ENCODE data around the gene PGA3. TPM values are rescaled to one million over a fixed set of nuclear protein-coding genes. Genes with fewer than 3 reads are reported as not detected.

PGA3 gene
- total RNA-seq, 1 experiment from 2014 or later, result not detected

- Histone ChIP-seq H3K79me2 (ENCODE audit: insufficient read depth, low read length) (no peaks in the 10 kb centered on the region), H3K36me3 (ENCODE audit: control insufficient read depth in 1 of 2, insufficient read depth in 2 of 2, low read length in 2 of 2) (no peaks in the 10 kb centered on the region), H3K9me2 (ENCODE audit: insufficient read depth) (no peaks in the 10 kb centered on the region), H3K9ac (ENCODE audit: low read length) (no peak overlapping the region), H3K4me3 (replicated peaks in 1 of 2; ENCODE audit: low read depth in 1 of 2, low read length in 2 of 2) (no peak overlapping the region), H3K4me2 (ENCODE audit: low read length) (no peak overlapping the region), H3K27me3 (ENCODE audit: insufficient read depth, low read length) (no peaks in the 10 kb centered on the region), H3K9me3 (ENCODE audit: control insufficient read depth in 1 of 2, insufficient read depth in 1 of 2, low read depth in 1 of 2, low read length in 2 of 2) (no peaks in the 10 kb centered on the region), H3K27ac (ENCODE audit: low read depth, low read length) (no peak overlapping the region), H3K4me1 (ENCODE audit: control insufficient read depth in 1 of 2, insufficient read depth in 2 of 2, low read length in 2 of 2) (no peaks in the 10 kb centered on the region), H2AFZ (ENCODE audit: low read depth, low read length, poor library complexity, severe bottlenecking) (no peak overlapping the region), H4K20me1 (ENCODE audit: insufficient read depth) (no peaks in the 10 kb centered on the region)
- ChIA-PET CTCF (no interaction called here), POLR2A (no interaction called here), RAD21 (ENCODE audit: low non-redundant PET in 1 of 2, low total read pairs in 2 of 2, uncharacterized antibody in 2 of 2, unreplicated experiment in 2 of 2) (no interaction called here)
- no TSS peak for BruUV-seq (replicated peaks)
- no peak for ATAC-seq
- no peak for DNase-seq (ENCODE audit: low read depth, low spot score)
- TF ChIP-seq ZBTB33 (IDR thresholded peaks at IDR 0.05; ENCODE audit: extremely low read depth, insufficient replicate concordance, low read length) (no peak), EZH2 (IDR thresholded peaks at IDR 0.05) (no peak)
- intact Hi-C loops (cut with micrococcal nuclease), result no loop called here
Measured at GRCh38 chr11:61195719-61196118, 7.6 kb upstream of the PGA3 start.

GRCh38 chr11:61198361-61198760 is 5.0 kb upstream of the PGA3 start:
- H4K20me1 ChIP-seq (ENCODE audit: insufficient read depth), result no peaks in the 10 kb centered on the region
- no peaks in the 10 kb centered on the region for H3K9me2 ChIP-seq (ENCODE audit: insufficient read depth)
- DNase-seq (ENCODE audit: low read depth, low spot score) (no peak), ATAC-seq (no peak)
- no TSS peak for BruUV-seq (replicated peaks)
- CTCF ChIA-PET, result no interaction called here
- RAD21 ChIA-PET (ENCODE audit: low non-redundant PET in 1 of 2, low total read pairs in 2 of 2, uncharacterized antibody in 2 of 2, unreplicated experiment in 2 of 2), result no interaction called here
- H3K4me1 ChIP-seq (ENCODE audit: control insufficient read depth in 1 of 2, insufficient read depth in 2 of 2, low read length in 2 of 2), result no peaks in the 10 kb centered on the region
- H3K27me3 ChIP-seq (ENCODE audit: insufficient read depth, low read length), result no peaks in the 10 kb centered on the region
- H3K9ac ChIP-seq (ENCODE audit: low read length), result no peak overlapping the region
- no peaks in the 10 kb centered on the region for H3K9me3 ChIP-seq (ENCODE audit: control insufficient read depth in 1 of 2, insufficient read depth in 1 of 2, low read depth in 1 of 2, low read length in 2 of 2)
- no peak overlapping the region for H2AFZ ChIP-seq (ENCODE audit: low read depth, low read length, poor library complexity, severe bottlenecking)
- no peak overlapping the region for H3K4me2 ChIP-seq (ENCODE audit: low read length)
- no peak overlapping the region for H3K4me3 ChIP-seq (replicated peaks in 1 of 2; ENCODE audit: low read depth in 1 of 2, low read length in 2 of 2)
- H3K27ac ChIP-seq (ENCODE audit: low read depth, low read length), result no peak overlapping the region
- TF ChIP-seq CBX3 (IDR thresholded peaks at IDR 0.05; ENCODE audit: low read depth) (no peak), CTCF (IDR thresholded peaks at IDR 0.05 in 2 of 3, conservative IDR thresholded peaks at IDR 0.05 in 1 of 3; ENCODE audit: borderline replicate concordance in 1 of 3, insufficient read depth in 1 of 3, low read depth in 2 of 3, low read length in 2 of 3) (no peak), EZH2 (IDR thresholded peaks at IDR 0.05) (no peak), FOSL1 (IDR thresholded peaks at IDR 0.05; ENCODE audit: low read depth) (no peak)
- intact Hi-C loops (cut with micrococcal nuclease), result no loop called here
- no peaks in the 10 kb centered on the region for H3K79me2 ChIP-seq (ENCODE audit: insufficient read depth, low read length)
- POLR2A ChIA-PET, result no interaction called here
- no peaks in the 10 kb centered on the region for H3K36me3 ChIP-seq (ENCODE audit: control insufficient read depth in 1 of 2, insufficient read depth in 2 of 2, low read length in 2 of 2)
